Right lobe of liver (tissue), 4 donors: ENCODE data around the gene ASH1L.
"Not testable (repeated sequence)": the region's sequence is repeated elsewhere in the genome, so short reads cannot be mapped to it uniquely, and the experiment has no call there.

Experiments
- CTCF ChIP-seq, 4 donors: fragments of 200-600 bp in 3 of 4; fragments of 450-650 bp in 1 of 4; IDR thresholded peaks; one replicate each; pipeline versions ENCODE4 v1.5.1 to v1.8.0; 2016 to 2022; ENCODE audit warnings: antibody characterized with exemption in 4 of 4, mild to moderate bottlenecking in 2 of 4
- POLR2A ChIP-seq: fragments of 450-650 bp; IDR thresholded peaks from one replicate; pipeline ENCODE4 v1.6.1; 2017; ENCODE audit warnings: antibody characterized with exemption, mild to moderate bottlenecking
- donor health status: DM: no; HTN: no; CAD: no.
- donor health status: DM: no; HTN: no; CAD: no.
- donor health status: DM: no; HTN: yes; CAD: no.

GRCh38 chr1:155511385-155511784 lies 51.2 kb downstream of the ASH1L start:
- not testable (repeated sequence) for TF ChIP-seq CTCF (IDR thresholded peaks at IDR 0.05); POLR2A
